ENCODE data around the gene MED8. TPM values are rescaled to one million over a fixed set of nuclear protein-coding genes. Genes with fewer than 3 reads are reported as not detected.
A peak's percentile ranks its signal among the peaks of the same experiment; 100 is the strongest.
"Not testable (repeated sequence)": the region's sequence is repeated elsewhere in the genome, so short reads cannot be mapped to it uniquely, and the experiment has no call there.

The MED8 gene
- polyA plus RNA-seq, 4 donors = 37.5 to 41.8 (median 39.0) TPM

- no peak for DNase-seq (ENCODE audit: low read depth in 4 of 4, low spot score in 2 of 4)
These were observed 33.5 kb upstream of the MED8 start for GRCh38 chr1:43422995-43423671.

- no peak for DNase-seq (ENCODE audit: low read depth in 4 of 4, low spot score in 2 of 4)
These were observed 32.6 kb upstream of the MED8 start for GRCh38 chr1:43421976-43422750.

- DNase-seq (ENCODE audit: low read depth in 4 of 4, low spot score in 2 of 4) = no peak
These were observed 31.8 kb upstream of the MED8 start for GRCh38 chr1:43421396-43421795.

DNA sequence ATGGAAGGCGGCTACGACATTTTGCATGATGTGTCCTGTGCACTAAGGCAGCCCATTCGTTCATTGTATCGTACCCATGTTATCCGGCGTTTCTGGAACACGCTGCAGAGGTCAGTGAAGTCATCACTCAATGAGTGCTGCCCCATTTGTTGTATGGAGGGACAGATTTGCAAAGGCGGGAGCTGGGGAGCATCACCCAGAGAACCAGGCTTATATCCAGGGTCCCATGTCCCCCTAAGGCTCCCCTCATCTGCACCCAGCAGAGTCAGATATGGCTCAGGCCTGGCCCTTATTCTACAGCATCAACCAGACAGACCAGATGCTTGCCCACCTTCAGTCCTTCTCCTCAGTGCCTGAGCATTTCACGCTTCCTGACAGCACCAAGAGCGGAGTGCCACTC, 31.3 kb upstream of the MED8 start:
- DNase-seq (ENCODE audit: low read depth in 4 of 4, low spot score in 2 of 4) = no peak

- no peak for DNase-seq (ENCODE audit: low read depth in 4 of 4, low spot score in 2 of 4)
These were observed 30.2 kb upstream of the MED8 start for GRCh38 chr1:43419627-43420425.

- DNase-seq (ENCODE audit: low read depth in 4 of 4, low spot score in 2 of 4) = no peak
These were observed 29.3 kb upstream of the MED8 start for GRCh38 chr1:43418858-43419257.

- DNase-seq (ENCODE audit: low read depth in 4 of 4, low spot score in 2 of 4) = no peak
These were observed 26.3 kb upstream of the MED8 start for GRCh38 chr1:43415901-43416300.

DNA sequence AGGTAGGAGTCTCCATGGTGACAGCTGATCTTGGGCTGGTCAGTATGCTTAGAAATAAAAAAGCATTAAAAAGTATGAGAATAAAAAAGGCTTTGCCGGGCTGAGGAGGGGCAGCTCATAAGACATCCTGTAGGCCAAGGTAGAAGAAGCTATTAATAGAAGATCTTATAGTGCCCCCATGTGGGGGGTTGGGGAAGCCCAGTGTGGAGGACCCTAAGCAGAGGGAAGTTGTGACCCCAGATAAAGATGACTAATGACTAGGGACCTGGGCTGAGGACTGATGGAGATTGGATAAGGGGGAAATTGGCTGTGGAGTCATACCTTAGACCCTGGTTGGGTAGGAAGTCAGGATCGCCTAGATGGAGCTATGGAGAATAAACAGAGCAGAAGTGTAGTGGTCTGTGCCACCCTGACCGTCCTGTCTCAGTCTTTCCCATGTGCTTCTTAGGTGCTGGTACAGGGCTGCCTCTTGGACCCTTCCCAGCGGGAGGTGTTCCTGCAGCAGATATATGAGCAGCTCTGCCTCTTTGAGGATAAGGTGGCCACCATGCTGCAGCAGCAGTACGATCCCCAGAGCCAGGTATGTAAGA, 25.1 kb upstream of the MED8 start:
- DNase-seq (ENCODE audit: low read depth in 4 of 4, low spot score in 2 of 4) = peak in 2 of 4 donors; percentile 19 to 47

DNA sequence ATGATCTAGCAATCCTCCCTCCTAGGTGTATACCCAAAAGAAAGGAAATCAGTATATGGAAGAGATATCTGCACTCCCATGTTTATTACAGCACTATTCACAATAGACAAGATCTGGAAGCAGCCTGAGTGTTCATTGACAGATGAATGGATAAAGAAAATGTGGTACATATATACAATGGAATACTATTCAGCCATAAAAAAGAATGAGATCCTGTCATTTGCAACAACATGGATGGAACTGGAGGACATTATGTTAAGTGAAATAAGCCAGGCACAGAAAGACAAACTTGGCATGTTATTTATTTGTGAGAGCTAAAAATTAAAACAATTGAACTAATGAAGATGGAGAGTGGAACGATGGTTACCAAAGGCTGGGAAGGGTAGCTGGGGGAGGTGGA, 23.8 kb upstream of the MED8 start:
- not testable (repeated sequence) for DNase-seq (ENCODE audit: low read depth in 4 of 4, low spot score in 2 of 4)

DNA sequence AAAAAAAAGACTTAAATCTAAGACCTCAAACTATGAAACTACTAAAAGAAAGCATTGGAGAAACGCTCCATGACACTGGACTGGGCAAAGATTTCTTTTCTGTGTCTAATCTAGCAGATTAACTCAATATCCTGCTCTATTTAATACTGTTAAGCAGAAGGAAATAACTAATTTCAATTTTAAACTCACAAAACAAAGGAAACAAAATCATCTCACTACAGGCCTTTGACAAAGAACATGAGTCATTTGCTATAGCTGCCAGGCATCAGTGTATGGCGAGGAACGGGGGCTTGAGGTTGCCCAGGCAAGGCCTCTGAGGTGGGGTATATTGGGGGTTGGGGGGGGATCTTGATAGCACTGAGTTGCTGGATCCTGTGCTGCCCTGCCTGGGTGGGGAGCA, 21.0 kb upstream of the MED8 start:
- DNase-seq (ENCODE audit: low read depth in 4 of 4, low spot score in 2 of 4) = no peak

DNA sequence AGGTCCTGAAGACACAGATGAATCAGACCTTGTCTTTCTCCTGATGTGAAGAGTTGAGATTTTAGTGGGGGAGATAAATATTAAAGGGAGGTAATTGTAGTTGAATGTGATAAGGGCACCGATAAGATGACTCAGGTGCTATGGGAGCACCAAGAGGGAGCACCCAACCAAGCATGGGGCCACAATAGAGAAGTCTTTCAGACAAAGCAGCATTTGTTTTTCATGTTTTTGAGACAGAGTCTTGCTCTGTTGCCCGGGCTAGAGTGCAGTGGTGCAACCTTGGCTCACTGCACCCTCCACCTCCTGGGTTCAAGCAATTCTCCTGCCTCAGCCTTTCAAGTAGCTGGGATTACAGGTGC, 16.3 kb upstream of the MED8 start:
- DNase-seq (ENCODE audit: low read depth in 4 of 4, low spot score in 2 of 4) = no peak

- no peak for DNase-seq (ENCODE audit: low read depth in 4 of 4, low spot score in 2 of 4)
These were observed 15.7 kb upstream of the MED8 start for GRCh38 chr1:43405219-43405875.

GRCh38 chr1:43404353-43404752, 14.8 kb upstream of the MED8 start:
- DNase-seq (ENCODE audit: low read depth in 4 of 4, low spot score in 2 of 4) = no peak

- DNase-seq (ENCODE audit: low read depth in 4 of 4, low spot score in 2 of 4) = no peak
These were observed 12.7 kb upstream of the MED8 start for GRCh38 chr1:43402089-43402865.

DNA sequence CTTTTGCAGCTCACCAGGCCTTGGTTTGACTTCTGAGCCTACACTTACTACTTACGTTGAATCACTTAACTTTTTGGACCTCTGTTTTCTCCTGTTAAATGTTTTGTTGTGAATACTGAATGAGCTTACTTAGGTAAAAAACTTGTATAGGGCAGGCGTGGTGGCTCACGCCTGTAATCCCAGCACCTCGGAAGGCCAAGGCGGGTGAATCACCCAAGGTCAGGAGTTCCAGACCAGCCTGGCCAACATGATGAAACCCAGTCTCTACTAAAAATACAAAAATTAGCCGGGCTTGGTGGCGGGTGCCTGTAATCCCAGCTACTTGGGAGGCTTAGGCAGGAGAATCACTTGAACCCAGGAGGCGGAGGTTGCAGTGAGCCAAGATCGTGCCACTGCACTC, 10.8 kb upstream of the MED8 start:
- DNase-seq (ENCODE audit: low read depth in 4 of 4, low spot score in 2 of 4) = not testable (repeated sequence)

GRCh38 chr1:43398227-43398626, 8.6 kb upstream of the MED8 start:
- no peak for DNase-seq (ENCODE audit: low read depth in 4 of 4, low spot score in 2 of 4)

GRCh38 chr1:43396059-43396458, 6.5 kb upstream of the MED8 start:
- no peak for DNase-seq (ENCODE audit: low read depth in 4 of 4, low spot score in 2 of 4)

DNA sequence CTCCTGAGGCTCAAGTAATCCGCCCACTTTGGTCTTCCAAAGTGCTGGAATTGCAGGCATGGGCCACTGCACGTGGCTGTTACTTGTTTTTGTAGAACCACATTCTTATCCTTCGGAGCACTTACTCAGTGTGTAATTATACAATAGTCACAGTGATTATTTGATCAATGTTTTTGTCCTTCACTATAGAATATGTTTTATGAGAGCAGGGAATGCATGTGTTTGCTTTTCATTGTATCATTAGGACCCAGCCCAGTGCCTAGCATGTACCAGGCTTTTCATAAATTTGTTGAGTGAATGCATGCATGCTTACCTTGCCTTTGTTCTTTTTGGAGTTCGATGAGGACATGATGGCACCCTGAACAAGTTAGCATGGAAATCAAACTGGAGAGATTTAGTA, 5.9 kb upstream of the MED8 start:
- DNase-seq (ENCODE audit: low read depth in 4 of 4, low spot score in 2 of 4) = no peak

GRCh38 chr1:43392702-43393101, 3.1 kb upstream of the MED8 start:
- no peak for DNase-seq (ENCODE audit: low read depth in 4 of 4, low spot score in 2 of 4)

DNA sequence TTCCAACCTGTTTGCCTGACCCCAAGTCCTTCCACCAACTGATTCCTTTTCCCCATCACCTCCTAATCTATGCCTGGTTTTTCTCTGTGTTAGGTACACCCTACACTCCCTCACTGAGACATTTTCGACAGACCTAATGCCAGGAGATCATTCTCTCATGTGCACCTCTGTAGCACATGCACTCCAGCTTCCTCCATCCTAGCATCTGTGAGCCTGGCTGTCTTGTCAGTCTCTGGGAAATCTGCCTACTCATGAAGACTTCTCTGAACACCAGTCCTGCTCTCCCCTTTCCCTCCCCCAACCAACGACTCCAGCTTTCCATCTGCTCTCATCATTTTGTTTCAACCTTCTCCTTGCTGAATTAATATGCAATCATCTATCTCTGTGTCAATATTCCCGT, 987 bp downstream of the MED8 start:
- no peak for DNase-seq (ENCODE audit: low read depth in 4 of 4, low spot score in 2 of 4)

Data from left renal cortex interstitium (tissue), 4 donors.